ENCODE results near the gene TNS1.

- TF ChIP-seq, protein P1, sequence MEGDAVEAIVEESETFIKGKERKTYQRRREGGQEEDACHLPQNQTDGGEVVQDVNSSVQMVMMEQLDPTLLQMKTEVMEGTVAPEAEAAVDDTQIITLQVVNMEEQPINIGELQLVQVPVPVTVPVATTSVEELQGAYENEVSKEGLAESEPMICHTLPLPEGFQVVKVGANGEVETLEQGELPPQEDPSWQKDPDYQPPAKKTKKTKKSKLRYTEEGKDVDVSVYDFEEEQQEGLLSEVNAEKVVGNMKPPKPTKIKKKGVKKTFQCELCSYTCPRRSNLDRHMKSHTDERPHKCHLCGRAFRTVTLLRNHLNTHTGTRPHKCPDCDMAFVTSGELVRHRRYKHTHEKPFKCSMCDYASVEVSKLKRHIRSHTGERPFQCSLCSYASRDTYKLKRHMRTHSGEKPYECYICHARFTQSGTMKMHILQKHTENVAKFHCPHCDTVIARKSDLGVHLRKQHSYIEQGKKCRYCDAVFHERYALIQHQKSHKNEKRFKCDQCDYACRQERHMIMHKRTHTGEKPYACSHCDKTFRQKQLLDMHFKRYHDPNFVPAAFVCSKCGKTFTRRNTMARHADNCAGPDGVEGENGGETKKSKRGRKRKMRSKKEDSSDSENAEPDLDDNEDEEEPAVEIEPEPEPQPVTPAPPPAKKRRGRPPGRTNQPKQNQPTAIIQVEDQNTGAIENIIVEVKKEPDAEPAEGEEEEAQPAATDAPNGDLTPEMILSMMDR (conservative IDR thresholded peaks at IDR 0.05; ENCODE audit: low read length), result no peak
- TF ChIP-seq EZH2phosphoT487 (IDR thresholded peaks at IDR 0.05; ENCODE audit: borderline replicate concordance), result no peak
Observed at GRCh38 chr2:217901400-217901799, 101.4 kb downstream of the TNS1 start.

Data from Loucy (cell line).